Osteocyte (in vitro differentiated cells): ENCODE results near the gene PTGR1. TPM values are rescaled to one million over a fixed set of nuclear protein-coding genes. Genes with fewer than 3 reads are reported as not detected.
"Not testable (repeated sequence)": the region's sequence is repeated elsewhere in the genome, so short reads cannot be mapped to it uniquely, and the experiment has no call there.

Source experiments
- DNase-seq: peaks from one replicate; pipeline ENCODE4 v3.0.0; 2021; ENCODE audit warnings: mixed read lengths; ENCODE audit not compliant: unreplicated experiment; ENCODE audit errors: extremely low spot score
- H3K27ac Mint-ChIP-seq: one replicate; pipeline ENCODE4 v1.8.0; 2021; ENCODE audit warnings: mild to moderate bottlenecking, mixed read lengths; ENCODE audit not compliant: unreplicated experiment
- H3K27me3 Mint-ChIP-seq: one replicate; pipeline ENCODE4 v1.8.0; 2021; ENCODE audit warnings: mixed read lengths; ENCODE audit not compliant: unreplicated experiment
- H3K36me3 Mint-ChIP-seq: one replicate; pipeline ENCODE4 v1.8.0; 2021; ENCODE audit warnings: mixed read lengths; ENCODE audit not compliant: unreplicated experiment
- H3K4me1 Mint-ChIP-seq: one replicate; pipeline ENCODE4 v1.8.0; 2021; ENCODE audit warnings: mixed read lengths; ENCODE audit not compliant: unreplicated experiment
- H3K4me3 Mint-ChIP-seq: one replicate; pipeline ENCODE4 v1.8.0; 2021; ENCODE audit warnings: mild to moderate bottlenecking, moderate library complexity, mixed read lengths; ENCODE audit not compliant: unreplicated experiment
- H3K9me3 Mint-ChIP-seq: one replicate; pipeline ENCODE4 v1.8.0; 2021; ENCODE audit warnings: mixed read lengths; ENCODE audit not compliant: unreplicated experiment
- CTCF ChIP-seq: fragments of 200-600 bp; sonication (generic); IDR thresholded peaks from 2 replicates; pipeline ENCODE4 v1.5.0; 2021; ENCODE audit warnings: antibody characterized with exemption, mild to moderate bottlenecking, moderate library complexity
- total RNA-seq: library from RNA; stranded (reverse); gene quantifications from 2 replicates; pipeline ENCODE4 v1.2.1, GENCODE V29; 2021

PTGR1 gene
- total RNA-seq, 1 donor from 2014 or later = 16.5 TPM

- no peaks in the 10 kb centered on the region for H3K27me3 Mint-ChIP-seq
- TF ChIP-seq CTCF = no peak
- no peaks in the 10 kb centered on the region for H3K9me3 Mint-ChIP-seq
- H3K27ac Mint-ChIP-seq = no peak overlapping the region
- H3K36me3 Mint-ChIP-seq = peaks cover 15% of the 10 kb centered on the region
- H3K4me3 Mint-ChIP-seq = no peak overlapping the region
- no peak for DNase-seq
- H3K4me1 Mint-ChIP-seq = no peaks in the 10 kb centered on the region
Measured at GRCh38 chr9:111588846-111589245, 10.6 kb downstream of the PTGR1 start.

DNA sequence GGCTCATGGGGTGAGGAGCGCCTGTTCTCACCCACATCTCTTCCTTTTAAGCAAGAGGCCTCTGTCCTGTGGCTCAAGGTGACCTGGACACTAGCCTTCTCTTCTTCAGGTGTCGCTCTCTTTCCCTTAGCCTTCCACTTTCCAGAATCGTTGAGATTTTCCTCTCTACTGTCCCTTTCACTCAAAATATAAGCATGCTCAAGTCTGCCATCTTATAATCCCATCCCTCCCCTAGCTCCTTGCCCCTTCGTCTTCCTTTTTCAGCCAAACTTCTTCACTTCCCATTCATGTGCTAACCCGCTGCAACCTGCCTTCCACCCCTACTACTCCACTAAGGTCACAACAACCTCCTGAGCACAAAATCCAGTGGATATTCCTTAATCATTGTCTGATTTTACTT lies 13.1 kb downstream of the PTGR1 start:
- no peak for DNase-seq
- H3K4me1 Mint-ChIP-seq = no peaks in the 10 kb centered on the region
- no peaks in the 10 kb centered on the region for H3K27me3 Mint-ChIP-seq
- H3K4me3 Mint-ChIP-seq = no peak overlapping the region
- H3K9me3 Mint-ChIP-seq = no peaks in the 10 kb centered on the region
- H3K27ac Mint-ChIP-seq = no peak overlapping the region
- peaks cover 7% of the 10 kb centered on the region for H3K36me3 Mint-ChIP-seq
- TF ChIP-seq CTCF = no peak

DNA sequence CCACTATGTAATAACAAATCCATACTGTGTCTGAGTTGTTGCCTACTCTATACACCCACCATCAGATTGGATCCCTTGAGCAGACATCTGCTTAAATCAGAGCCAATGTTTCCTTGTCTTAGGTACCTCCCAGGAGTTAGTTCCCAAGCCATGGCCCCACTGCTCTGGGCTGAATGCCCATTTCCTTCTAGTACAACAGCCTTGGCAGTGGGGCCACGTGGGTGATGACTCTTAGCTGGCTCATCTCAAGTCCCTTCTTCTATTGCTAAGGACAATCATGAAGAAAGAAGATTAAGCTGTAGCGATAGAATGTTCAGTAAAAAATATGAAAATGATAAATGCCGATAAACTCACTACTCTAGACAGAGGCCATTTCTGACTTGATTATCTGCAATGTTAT lies 16.6 kb downstream of the PTGR1 start:
- H3K36me3 Mint-ChIP-seq = peaks cover 23% of the 10 kb centered on the region
- TF ChIP-seq CTCF = no peak
- H3K4me1 Mint-ChIP-seq = no peaks in the 10 kb centered on the region
- DNase-seq = no peak
- no peaks in the 10 kb centered on the region for H3K27me3 Mint-ChIP-seq
- H3K9me3 Mint-ChIP-seq = no peaks in the 10 kb centered on the region
- no peak overlapping the region for H3K27ac Mint-ChIP-seq
- H3K4me3 Mint-ChIP-seq = no peak overlapping the region

- Mint-ChIP-seq H3K27ac (peak overlapping the region; percentile 19), H3K9me3 (peaks cover 12% of the 10 kb centered on the region), H3K4me1 (peaks cover 12% of the 10 kb centered on the region), H3K27me3 (no peaks in the 10 kb centered on the region), H3K4me3 (no peak overlapping the region), H3K36me3 (peaks cover 43% of the 10 kb centered on the region)
- TF ChIP-seq CTCF = no peak
- DNase-seq = no peak
Measured at GRCh38 chr9:111572950-111573604, 26.4 kb downstream of the PTGR1 start.

DNA sequence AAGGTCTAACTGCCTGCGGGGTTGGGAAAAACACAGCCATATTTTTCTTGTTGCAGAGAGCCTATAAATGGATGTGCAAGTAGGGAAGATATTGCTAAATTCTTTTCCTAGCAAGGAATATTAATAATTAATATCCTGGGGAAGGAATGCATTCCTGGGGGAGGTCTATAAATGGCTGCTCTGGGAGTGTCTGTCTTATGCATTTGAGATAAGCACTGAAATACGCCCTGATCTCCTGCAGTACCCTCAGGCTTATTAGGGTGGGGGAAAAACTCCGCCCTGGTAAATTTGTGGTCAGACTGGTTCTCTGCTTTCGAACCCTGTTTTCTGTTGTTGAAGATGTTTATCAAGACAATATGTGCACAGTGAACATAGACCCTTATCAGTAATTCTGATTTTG lies 31.3 kb downstream of the PTGR1 start:
- not testable (repeated sequence) for H3K4me3 Mint-ChIP-seq, H3K4me1 Mint-ChIP-seq, H3K27ac Mint-ChIP-seq, H3K27me3 Mint-ChIP-seq, DNase-seq
- H3K36me3 Mint-ChIP-seq = peaks cover 50% of the 10 kb centered on the region
- H3K9me3 Mint-ChIP-seq = peaks cover 15% of the 10 kb centered on the region
